ENCODE measurements around the gene PARD3B. TPM values are rescaled to one million over a fixed set of nuclear protein-coding genes. Genes with fewer than 3 reads are reported as not detected.

The PARD3B gene
- total RNA-seq, 1 experiment from 2014 or later = 6.4 TPM

- H3K23ac ChIP-seq (ENCODE audit: insufficient read length, low read depth, low read length) = no peak overlapping the region
- peaks cover 2% of the 10 kb centered on the region; the same call in 1 of the 2 replicates for H3K4me1 ChIP-seq (ENCODE audit: insufficient read depth, low read length)
- H3K14ac ChIP-seq (ENCODE audit: insufficient read depth, low read length) = no peak overlapping the region
- TF ChIP-seq CTCF (conservative IDR thresholded peaks at IDR 0.05) = no peak
- no peak overlapping the region for H3K56ac ChIP-seq (ENCODE audit: insufficient read length, low read depth, low read length)
- Mint-ChIP-seq H3K4me1 (peaks cover 20 to 21% of the 10 kb centered on the region in 2 experiments), H3K36me3 (ENCODE audit: insufficient read depth in 1 of 3, low read depth in 3 of 3) (peaks cover 0 to 6% (median 3%) of the 10 kb centered on the region in 3 experiments; a peak in 4 of 7 replicates), H3K4me3 (no peak overlapping the region), H3K9me3 (peaks cover 3% of the 10 kb centered on the region in 2 experiments; a peak in 4 of 5 replicates), H3K27me3 (ENCODE audit: low read depth) (no peaks in the 10 kb centered on the region; the same call in 1 of the 2 replicates), H3K27ac (0 out of 7 replicates have a peak overlapping the region, but pooled peaks of 1 of the 3 experiments have one; percentile 10)
- H3K18ac ChIP-seq (ENCODE audit: insufficient read length, low read depth, low read length) = no peak overlapping the region
- no peak overlapping the region for H2AK5ac ChIP-seq (ENCODE audit: insufficient read length, low read length)
- no peak overlapping the region for H3K4ac ChIP-seq (ENCODE audit: low read depth, low read length)
- H4K91ac ChIP-seq (ENCODE audit: insufficient read length, low read depth, low read length) = no peak overlapping the region
- H3K27me3 ChIP-seq (ENCODE audit: insufficient read depth, low read length) = no peaks in the 10 kb centered on the region
- no peak overlapping the region for H4K8ac ChIP-seq (replicated peaks; ENCODE audit: insufficient read length, low read depth, low read length)
- H4K5ac ChIP-seq (ENCODE audit: insufficient read length, low read depth, low read length) = no peak overlapping the region
- no peak overlapping the region for H3K27ac ChIP-seq (ENCODE audit: insufficient read length, low read depth, low read length)
- DNase-seq = no peak
- no peak overlapping the region for H2BK15ac ChIP-seq (ENCODE audit: low read depth, low read length)
- H2BK20ac ChIP-seq (ENCODE audit: low read depth, low read length, poor library complexity, severe bottlenecking) = no peak overlapping the region
- no peaks in the 10 kb centered on the region for H3K9me3 ChIP-seq (ENCODE audit: control insufficient read depth, low read depth, low read length)
- H3K79me2 ChIP-seq (ENCODE audit: insufficient read depth, low read length) = no peaks in the 10 kb centered on the region
- no peaks in the 10 kb centered on the region for H3K79me1 ChIP-seq (ENCODE audit: insufficient read depth, low read depth, low read length, poor library complexity, severe bottlenecking)
- H3K9ac ChIP-seq (ENCODE audit: extremely low read depth, insufficient read length, low read length) = no peak overlapping the region
- H3K23me2 ChIP-seq (ENCODE audit: insufficient read length, low read depth, low read length, poor library complexity, severe bottlenecking) = no peaks in the 10 kb centered on the region
- H2AFZ ChIP-seq (ENCODE audit: low read length) = no peak overlapping the region
- H2BK120ac ChIP-seq (ENCODE audit: low read depth, low read length, poor library complexity, severe bottlenecking) = no peak overlapping the region
- no peaks in the 10 kb centered on the region for H4K20me1 ChIP-seq (ENCODE audit: control insufficient read depth, insufficient read depth, insufficient read length)
- no peak overlapping the region for H3T11ph ChIP-seq (ENCODE audit: low read length)
- H2BK5ac ChIP-seq (ENCODE audit: insufficient read length, low read length) = no peak overlapping the region
- H3K4me2 ChIP-seq (ENCODE audit: insufficient read depth, insufficient read length, low read length) = no peak overlapping the region
- no peak overlapping the region for H2BK12ac ChIP-seq (ENCODE audit: insufficient read length, low read depth, low read length)
- no CpG with 5 or more reads among the region's 3 CpGs for WGBS (ENCODE audit: extremely low coverage, insufficient read length, low lambda C conversion rate)
Measured at GRCh38 chr2:205499006-205499405, 953.7 kb downstream of the PARD3B start.

Data from H9 (cell line).